Astrocyte (in vitro differentiated cells and primary cell): ENCODE measurements around the gene KNSTRN.

Experiments
- CTCF ChIP-seq: IDR thresholded peaks from 2 replicates; pipeline ENCODE4 v1.5.1; 2011; ENCODE audit warnings: low read depth, mild to moderate bottlenecking, inconsistent platforms, low read length, moderate library complexity; ENCODE audit not compliant: insufficient read depth
- EZH2 ChIP-seq: IDR thresholded peaks from 2 replicates; pipeline ENCODE4 v1.6.1; 2012; ENCODE audit warnings: mild to moderate bottlenecking, low read length, inconsistent platforms; ENCODE audit not compliant: insufficient read depth

GRCh38 chr15:40425681-40426080, 43.2 kb downstream of the KNSTRN start:
- TF ChIP-seq CTCF = no peak
- no peak for TF ChIP-seq EZH2
